ENCODE results near the gene TAF8. TPM values are rescaled to one million over a fixed set of nuclear protein-coding genes. Genes with fewer than 3 reads are reported as not detected.
A peak's percentile ranks its signal among the peaks of the same experiment; 100 is the strongest.

Gene TAF8
- total RNA-seq, 1 experiment from 2014 or later: 20.7 TPM

- Histone ChIP-seq H3K9me3 (ENCODE audit: low read length) (no peaks in the 10 kb centered on the region), H3K27ac (ENCODE audit: low read length) (no peak overlapping the region), H3K9me2 (replicated peaks; ENCODE audit: low read length) (no peaks in the 10 kb centered on the region), H3K79me2 (ENCODE audit: low read length) (peaks cover 26% of the 10 kb centered on the region; the same call in 1 of the 2 replicates), H3K4me1 (ENCODE audit: insufficient read depth, low read length) (peaks cover 14% of the 10 kb centered on the region), H2AFZ (ENCODE audit: low read length) (no peak overlapping the region), H3K4me2 (ENCODE audit: low read length) (no peak overlapping the region), H3F3A (ENCODE audit: low read length, unreplicated experiment) (no peaks in the 10 kb centered on the region), H3K4me3 (ENCODE audit: low read length) (no peak overlapping the region), H3K27me3 (ENCODE audit: low read length) (no peaks in the 10 kb centered on the region), H3K9ac (ENCODE audit: low read length) (no peak overlapping the region), H3K36me3 (ENCODE audit: low read depth, low read length) (peaks cover 29% of the 10 kb centered on the region), H4K20me1 (ENCODE audit: low read length) (no peaks in the 10 kb centered on the region)
- intact Hi-C loops (cut with micrococcal nuclease): no loop called here
- ChIA-PET POLR2A (ENCODE audit: unreplicated experiment) (interaction anchor here (0.6 kb wide), 1 partner anchor 443 kb away, joined by 20 read pairs; no protein-coding TSS in a partner anchor), CTCF (interaction anchor here (0.5 to 0.6 kb wide), 2 partner anchors 15 to 54 kb away, joined by 3 to 4 read pairs; no protein-coding TSS in a partner anchor)
- DNase-seq (no peak), ATAC-seq (no peak)
- no peak for TF ChIP-seq CTCF (conservative IDR thresholded peaks at IDR 0.05; ENCODE audit: low read depth, low read length)
- TF ChIP-seq EZH2phosphoT487 (IDR thresholded peaks at IDR 0.05; ENCODE audit: borderline replicate concordance, low read length): no peak
- no peak for TF ChIP-seq EZH2 (IDR thresholded peaks at IDR 0.05; ENCODE audit: low read length, unreplicated experiment)
- no TSS peak for BruUV-seq (replicated peaks)
Observed at GRCh38 chr6:42128460-42129359, 78.4 kb downstream of the TAF8 start.

GRCh38 chr6:42129360-42129676 is 79.0 kb downstream of the TAF8 start:
- H3K79me2 ChIP-seq (ENCODE audit: low read length): peaks cover 30% of the 10 kb centered on the region; the same call in 1 of the 2 replicates
- H3K27me3 ChIP-seq (ENCODE audit: low read length): no peaks in the 10 kb centered on the region
- TF ChIP-seq EZH2phosphoT487 (IDR thresholded peaks at IDR 0.05; ENCODE audit: borderline replicate concordance, low read length) (no peak), EZH2 (IDR thresholded peaks at IDR 0.05; ENCODE audit: low read length, unreplicated experiment) (no peak), CTCF (conservative IDR thresholded peaks at IDR 0.05; ENCODE audit: low read depth, low read length) (no peak)
- H3K9me3 ChIP-seq (ENCODE audit: low read length): no peaks in the 10 kb centered on the region
- no peak overlapping the region for H3K27ac ChIP-seq (ENCODE audit: low read length)
- H3F3A ChIP-seq (ENCODE audit: low read length, unreplicated experiment): no peaks in the 10 kb centered on the region
- H2AFZ ChIP-seq (ENCODE audit: low read length): no peak overlapping the region
- H3K9me2 ChIP-seq (replicated peaks; ENCODE audit: low read length): no peaks in the 10 kb centered on the region
- ChIA-PET POLR2A (ENCODE audit: unreplicated experiment) (no interaction called here), CTCF (interaction anchor here (0.5 kb wide), 1 partner anchor 15 kb away, joined by 3 read pairs; no protein-coding TSS in a partner anchor)
- no peak overlapping the region for H3K4me3 ChIP-seq (ENCODE audit: low read length)
- intact Hi-C loops (cut with micrococcal nuclease): no loop called here
- no TSS peak for BruUV-seq (replicated peaks)
- ATAC-seq: no peak
- peaks cover 11% of the 10 kb centered on the region for H3K4me1 ChIP-seq (ENCODE audit: insufficient read depth, low read length)
- no peaks in the 10 kb centered on the region for H4K20me1 ChIP-seq (ENCODE audit: low read length)
- H3K36me3 ChIP-seq (ENCODE audit: low read depth, low read length): peaks cover 29% of the 10 kb centered on the region
- no peak for DNase-seq
- H3K4me2 ChIP-seq (ENCODE audit: low read length): no peak overlapping the region
- no peak overlapping the region for H3K9ac ChIP-seq (ENCODE audit: low read length)

- no peaks in the 10 kb centered on the region for H3K9me3 ChIP-seq (ENCODE audit: low read length)
- DNase-seq (peak; percentile 90), ATAC-seq (peak; percentile 99)
- intact Hi-C loops (cut with micrococcal nuclease): no loop called here
- peaks cover 46% of the 10 kb centered on the region for H3K79me2 ChIP-seq (ENCODE audit: low read length)
- H3K27me3 ChIP-seq (ENCODE audit: low read length): no peaks in the 10 kb centered on the region
- peaks cover 20% of the 10 kb centered on the region; the same call in 1 of the 2 replicates for H3K36me3 ChIP-seq (ENCODE audit: low read depth, low read length)
- TF ChIP-seq CTCF (conservative IDR thresholded peaks at IDR 0.05; ENCODE audit: low read depth, low read length) (no peak), EZH2phosphoT487 (IDR thresholded peaks at IDR 0.05; ENCODE audit: borderline replicate concordance, low read length) (no peak), EZH2 (IDR thresholded peaks at IDR 0.05; ENCODE audit: low read length, unreplicated experiment) (no peak)
- BruUV-seq (replicated peaks): no TSS peak
- H3K4me2 ChIP-seq (ENCODE audit: low read length): peak overlapping the region; percentile 55
- H2AFZ ChIP-seq (ENCODE audit: low read length): no peak overlapping the region; the same call in 1 of the 2 replicates
- H3K9ac ChIP-seq (ENCODE audit: low read length): no peak overlapping the region; the same call in 1 of the 2 replicates
- H4K20me1 ChIP-seq (ENCODE audit: low read length): no peaks in the 10 kb centered on the region
- ChIA-PET CTCF (no interaction called here), POLR2A (ENCODE audit: unreplicated experiment) (no interaction called here)
- no peaks in the 10 kb centered on the region for H3K9me2 ChIP-seq (replicated peaks; ENCODE audit: low read length)
- H3K27ac ChIP-seq (ENCODE audit: low read length): peak overlapping the region; percentile 80
- no peak overlapping the region for H3K4me3 ChIP-seq (ENCODE audit: low read length)
- H3F3A ChIP-seq (ENCODE audit: low read length, unreplicated experiment): no peaks in the 10 kb centered on the region
- peaks cover 16% of the 10 kb centered on the region for H3K4me1 ChIP-seq (ENCODE audit: insufficient read depth, low read length)
Observed at GRCh38 chr6:42131531-42131930, 81.2 kb downstream of the TAF8 start.

Data from PC-3 (cell line).